ENCODE results near the gene PTX4. TPM values are rescaled to one million over a fixed set of nuclear protein-coding genes. Genes with fewer than 3 reads are reported as not detected.
"Not testable (repeated sequence)": the region's sequence is repeated elsewhere in the genome, so short reads cannot be mapped to it uniquely, and the experiment has no call there.

PTX4 gene
- total RNA-seq, 2 donors from 2014 or later, result 0.78 TPM; not detected in 1

GRCh38 chr16:1444730-1445517 lies 43.8 kb downstream of the PTX4 start:
- no peaks in the 10 kb centered on the region for H3K9me3 ChIP-seq
- H3K4me1 ChIP-seq (ENCODE audit: control insufficient read depth in 1 of 2, low read depth in 2 of 2), result no peaks in the 10 kb centered on the region
- no peak overlapping the region for H3K27ac ChIP-seq
- no peaks in the 10 kb centered on the region for H3K27me3 ChIP-seq (replicated peaks; ENCODE audit: insufficient read depth)
- TF ChIP-seq CTCF (IDR thresholded peaks at IDR 0.05), result no peak
- DNase-seq (ENCODE audit: low spot score) (no peak), ATAC-seq (ENCODE audit: insufficient number of reproducible peaks, low FRiP score, low read depth) (no peak)
- H3K36me3 ChIP-seq, result peaks cover 14% of the 10 kb centered on the region
- H3K4me3 ChIP-seq, result no peak overlapping the region

GRCh38 chr16:1443980-1444729 lies 44.6 kb downstream of the PTX4 start, which contains the start of gene CCDC154:
CCDC154 (minus strand) TSS chr16:1444556; CDS start chr16:1444322, 234 bp downstream.
- no peaks in the 10 kb centered on the region for H3K27me3 ChIP-seq (replicated peaks; ENCODE audit: insufficient read depth)
- no peak for TF ChIP-seq CTCF (IDR thresholded peaks at IDR 0.05)
- H3K9me3 ChIP-seq, result no peaks in the 10 kb centered on the region
- peaks cover 7% of the 10 kb centered on the region for H3K36me3 ChIP-seq
- H3K4me3 ChIP-seq, result no peak within 1 kb of the TSS
- H3K4me1 ChIP-seq (ENCODE audit: control insufficient read depth in 1 of 2, low read depth in 2 of 2), result no peaks in the 10 kb centered on the region
- ATAC-seq (ENCODE audit: insufficient number of reproducible peaks, low FRiP score, low read depth), result no peak
- no peak within 1 kb of the TSS for H3K27ac ChIP-seq
- DNase-seq (ENCODE audit: low spot score), result no peak

- ATAC-seq (ENCODE audit: insufficient number of reproducible peaks, low FRiP score, low read depth) (no peak), DNase-seq (ENCODE audit: low spot score) (no peak)
- no peak for TF ChIP-seq CTCF (IDR thresholded peaks at IDR 0.05)
- no peaks in the 10 kb centered on the region for H3K4me1 ChIP-seq (ENCODE audit: control insufficient read depth in 1 of 2, low read depth in 2 of 2)
- H3K9me3 ChIP-seq, result no peaks in the 10 kb centered on the region
- no peaks in the 10 kb centered on the region for H3K27me3 ChIP-seq (replicated peaks; ENCODE audit: insufficient read depth)
- H3K4me3 ChIP-seq, result no peak overlapping the region
- peaks cover 6% of the 10 kb centered on the region for H3K36me3 ChIP-seq
- no peak overlapping the region for H3K27ac ChIP-seq
Measured at GRCh38 chr16:1443403-1443973, 45.3 kb downstream of the PTX4 start.

GRCh38 chr16:1442697-1443096 lies 46.0 kb downstream of the PTX4 start:
- no peak for TF ChIP-seq CTCF (IDR thresholded peaks at IDR 0.05)
- no peak for DNase-seq (ENCODE audit: low spot score)
- Histone ChIP-seq H3K36me3 (peaks cover 3% of the 10 kb centered on the region), H3K4me1 (ENCODE audit: control insufficient read depth in 1 of 2, low read depth in 2 of 2) (no peaks in the 10 kb centered on the region), H3K4me3 (no peak overlapping the region), H3K27ac (no peak overlapping the region), H3K9me3 (no peaks in the 10 kb centered on the region), H3K27me3 (replicated peaks; ENCODE audit: insufficient read depth) (no peaks in the 10 kb centered on the region)
- no peak for ATAC-seq (ENCODE audit: insufficient number of reproducible peaks, low FRiP score, low read depth)

GRCh38 chr16:1441391-1441829 lies 47.3 kb downstream of the PTX4 start:
- no peak for TF ChIP-seq CTCF (IDR thresholded peaks at IDR 0.05)
- no peak for ATAC-seq (ENCODE audit: insufficient number of reproducible peaks, low FRiP score, low read depth)
- H3K4me1 ChIP-seq (ENCODE audit: control insufficient read depth in 1 of 2, low read depth in 2 of 2), result no peaks in the 10 kb centered on the region
- H3K9me3 ChIP-seq, result no peaks in the 10 kb centered on the region
- DNase-seq (ENCODE audit: low spot score), result no peak
- no peak overlapping the region for H3K4me3 ChIP-seq
- H3K27ac ChIP-seq, result no peak overlapping the region
- no peaks in the 10 kb centered on the region for H3K36me3 ChIP-seq
- H3K27me3 ChIP-seq (replicated peaks; ENCODE audit: insufficient read depth), result no peaks in the 10 kb centered on the region

GRCh38 chr16:1439699-1440074 lies 49.1 kb downstream of the PTX4 start:
- ATAC-seq (ENCODE audit: insufficient number of reproducible peaks, low FRiP score, low read depth); H3K9me3 ChIP-seq; H3K27ac ChIP-seq; H3K36me3 ChIP-seq; DNase-seq (ENCODE audit: low spot score); H3K4me3 ChIP-seq; H3K4me1 ChIP-seq (ENCODE audit: control insufficient read depth in 1 of 2, low read depth in 2 of 2); H3K27me3 ChIP-seq (replicated peaks; ENCODE audit: insufficient read depth): not testable (repeated sequence)
